ENCODE measurements around the gene SNUPN.

GRCh38 chr15:75641603-75642002 lies 16.1 kb upstream of the SNUPN start:
- no peak for TF ChIP-seq POLR2A (IDR thresholded peaks at IDR 0.05; ENCODE audit: low read length)
- no peak for TF ChIP-seq GATA1 (IDR thresholded peaks at IDR 0.05; ENCODE audit: low read depth, low read length)

Measured in erythroblast (primary cell).